ENCODE data around the gene CDKL5. TPM values are rescaled to one million over a fixed set of nuclear protein-coding genes. Genes with fewer than 3 reads are reported as not detected.

Gene CDKL5
- total and polyA plus RNA-seq, 2 donors (not counting 1 experiment from before 2014, with no cell fraction given) = 0.72 to 4.6 TPM

- no peaks in the 10 kb centered on the region for H4K20me1 ChIP-seq (ENCODE audit: control insufficient read depth, insufficient read depth, low read length, poor library complexity, severe bottlenecking)
These were observed 36.0 kb downstream of the CDKL5 start for GRCh38 chrX:18461431-18461830.

GRCh38 chrX:18464499-18464898 lies 39.1 kb downstream of the CDKL5 start:
- Mint-ChIP-seq H3K9me3 (ENCODE audit: insufficient read depth) (no peaks in the 10 kb centered on the region), H3K4me3 (no peak overlapping the region), H3K4me1 (no peaks in the 10 kb centered on the region), H3K27ac (no peak overlapping the region), H3K27me3 (no peaks in the 10 kb centered on the region)
- Histone ChIP-seq H3K9me3 (ENCODE audit: control extremely low read depth in 1 of 3, control insufficient read depth in 2 of 3, insufficient read depth in 1 of 3, low read length in 2 of 3) (no peaks in the 10 kb centered on the region), H2AFZ (ENCODE audit: insufficient read depth, low read depth, low read length, poor library complexity, severe bottlenecking) (no peak overlapping the region), H3K36me3 (replicated peaks in 1 of 2; ENCODE audit: control extremely low read depth in 1 of 2, control insufficient read depth in 1 of 2, extremely low read depth in 1 of 2, insufficient read depth in 2 of 2, low read length in 1 of 2) (no peaks in the 10 kb centered on the region), H3K79me2 (ENCODE audit: control insufficient read depth, insufficient read depth, low read length) (no peaks in the 10 kb centered on the region), H3K4me2 (replicated peaks; ENCODE audit: low read depth, low read length, poor library complexity, severe bottlenecking) (no peak overlapping the region), H3K4me1 (ENCODE audit: control insufficient read depth in 2 of 2, insufficient read depth in 2 of 2, low read length in 2 of 2) (no peaks in the 10 kb centered on the region), H3K27me3 (replicated peaks in 1 of 4; ENCODE audit: control extremely low read depth in 1 of 4, control insufficient read depth in 3 of 4, insufficient read depth in 4 of 4, low read length in 3 of 4) (no peaks in the 10 kb centered on the region), H4K20me1 (ENCODE audit: control insufficient read depth, insufficient read depth, low read length, poor library complexity, severe bottlenecking) (no peaks in the 10 kb centered on the region), H3K27ac (ENCODE audit: low read length in 2 of 2) (no peak overlapping the region), H3K4me3 (ENCODE audit: control extremely low read depth in 1 of 5, extremely low read depth in 1 of 5, insufficient read depth in 1 of 5, low read depth in 2 of 5, low read length in 4 of 5) (no peak overlapping the region), H3K9ac (ENCODE audit: low read length) (no peak overlapping the region)
- CTCF ChIA-PET = no interaction called here
- TF ChIP-seq CTCF (IDR thresholded peaks at IDR 0.05) (no peak), EZH2 (IDR thresholded peaks at IDR 0.05; ENCODE audit: borderline replicate concordance, insufficient read depth, low read depth, low read length, poor library complexity, severe bottlenecking) (no peak)
- DNase-seq = no peak
- no peak for ATAC-seq (ENCODE audit: low read depth)
- POLR2A ChIA-PET = no interaction called here
- intact Hi-C loops (cut with micrococcal nuclease) = no loop called here

More at GRCh38 chrX:18461431-18461830, 36.0 kb downstream of the CDKL5 start:
- Histone ChIP-seq H2AFZ (ENCODE audit: insufficient read depth, low read depth, low read length, poor library complexity, severe bottlenecking) (no peak overlapping the region), H3K27me3 (replicated peaks in 1 of 4; ENCODE audit: control extremely low read depth in 1 of 4, control insufficient read depth in 3 of 4, insufficient read depth in 4 of 4, low read length in 3 of 4) (no peaks in the 10 kb centered on the region), H3K4me3 (ENCODE audit: control extremely low read depth in 1 of 5, extremely low read depth in 1 of 5, insufficient read depth in 1 of 5, low read depth in 2 of 5, low read length in 4 of 5) (no peak overlapping the region), H3K9ac (ENCODE audit: low read length) (no peak overlapping the region), H3K4me1 (ENCODE audit: control insufficient read depth in 2 of 2, insufficient read depth in 2 of 2, low read length in 2 of 2) (peaks cover 5 to 6% of the 10 kb centered on the region in 2 donors), H3K79me2 (ENCODE audit: control insufficient read depth, insufficient read depth, low read length) (no peaks in the 10 kb centered on the region), H3K27ac (ENCODE audit: low read length in 2 of 2) (no peak overlapping the region), H3K4me2 (replicated peaks; ENCODE audit: low read depth, low read length, poor library complexity, severe bottlenecking) (no peak overlapping the region), H3K36me3 (replicated peaks in 1 of 2; ENCODE audit: control extremely low read depth in 1 of 2, control insufficient read depth in 1 of 2, extremely low read depth in 1 of 2, insufficient read depth in 2 of 2, low read length in 1 of 2) (no peaks in the 10 kb centered on the region), H3K9me3 (ENCODE audit: control extremely low read depth in 1 of 3, control insufficient read depth in 2 of 3, insufficient read depth in 1 of 3, low read length in 2 of 3) (no peaks in the 10 kb centered on the region)
- ChIA-PET CTCF (no interaction called here), POLR2A (no interaction called here)
- no CpG with 5 or more reads among the region's 1 CpG for WGBS (ENCODE audit: insufficient coverage)
- Mint-ChIP-seq H3K27me3 (no peaks in the 10 kb centered on the region), H3K27ac (no peak overlapping the region), H3K4me3 (no peak overlapping the region), H3K4me1 (peaks cover 14% of the 10 kb centered on the region), H3K9me3 (ENCODE audit: insufficient read depth) (no peaks in the 10 kb centered on the region)
- TF ChIP-seq CTCF (IDR thresholded peaks at IDR 0.05) (no peak), EZH2 (IDR thresholded peaks at IDR 0.05; ENCODE audit: borderline replicate concordance, insufficient read depth, low read depth, low read length, poor library complexity, severe bottlenecking) (no peak)
- intact Hi-C loops (cut with micrococcal nuclease) = no loop called here
- no peak for DNase-seq
- no peak for ATAC-seq (ENCODE audit: low read depth)

Data from B cell (primary cell).